Neural cell (in vitro differentiated cells): ENCODE data around the gene C5orf24.

Experiments
- CTCF ChIP-seq: fragments of 450-650 bp; IDR thresholded peaks from 2 replicates; pipeline ENCODE4 v1.5.1; 2014; ENCODE audit warnings: antibody characterized with exemption, mild to moderate bottlenecking, moderate library complexity; ENCODE audit not compliant: poor library complexity, severe bottlenecking
- EP300 ChIP-seq: fragments of 450-650 bp; conservative IDR thresholded peaks from 2 replicates; pipeline ENCODE4 v1.6.1; 2014; ENCODE audit warnings: antibody characterized with exemption, mild to moderate bottlenecking, moderate library complexity; ENCODE audit not compliant: poor library complexity, severe bottlenecking
- EZH2 ChIP-seq: fragments of 200-600, 300-800 bp; shearing (Covaris generic), sonication (generic); IDR thresholded peaks from 2 replicates; pipeline ENCODE4 v1.6.1; 2014; ENCODE audit warnings: antibody characterized with exemption, low read length, borderline replicate concordance, mild to moderate bottlenecking; ENCODE audit not compliant: insufficient read depth, poor library complexity, severe bottlenecking
- MXI1 ChIP-seq: fragments of 450-650 bp; conservative IDR thresholded peaks from 2 replicates; pipeline ENCODE4 v1.6.1; 2014; ENCODE audit warnings: antibody characterized with exemption, mild to moderate bottlenecking; ENCODE audit not compliant: poor library complexity, severe bottlenecking
- POLR2AphosphoS5 ChIP-seq: IDR thresholded peaks from 2 replicates; pipeline ENCODE4 v1.6.1; 2012
- RAD21 ChIP-seq: fragments of 450-650 bp; conservative IDR thresholded peaks from 2 replicates; pipeline ENCODE4 v1.6.1; 2014; ENCODE audit warnings: antibody characterized with exemption, mild to moderate bottlenecking, moderate library complexity
- TAF1 ChIP-seq: IDR thresholded peaks from 2 replicates; pipeline ENCODE4 v1.6.1; 2012; ENCODE audit warnings: low read depth
- TF ChIP-seq, protein P1 (sequence below): IDR thresholded peaks from 2 replicates; pipeline ENCODE4 v1.6.1; 2012; ENCODE audit warnings: borderline replicate concordance

- no peak for TF ChIP-seq CTCF
- no peak for TF ChIP-seq EZH2
- no peak for TF ChIP-seq TAF1
- no peak for TF ChIP-seq POLR2AphosphoS5
- no peak for TF ChIP-seq MXI1
- no peak for TF ChIP-seq RAD21
- no peak for TF ChIP-seq EP300
- TF ChIP-seq, protein P1, sequence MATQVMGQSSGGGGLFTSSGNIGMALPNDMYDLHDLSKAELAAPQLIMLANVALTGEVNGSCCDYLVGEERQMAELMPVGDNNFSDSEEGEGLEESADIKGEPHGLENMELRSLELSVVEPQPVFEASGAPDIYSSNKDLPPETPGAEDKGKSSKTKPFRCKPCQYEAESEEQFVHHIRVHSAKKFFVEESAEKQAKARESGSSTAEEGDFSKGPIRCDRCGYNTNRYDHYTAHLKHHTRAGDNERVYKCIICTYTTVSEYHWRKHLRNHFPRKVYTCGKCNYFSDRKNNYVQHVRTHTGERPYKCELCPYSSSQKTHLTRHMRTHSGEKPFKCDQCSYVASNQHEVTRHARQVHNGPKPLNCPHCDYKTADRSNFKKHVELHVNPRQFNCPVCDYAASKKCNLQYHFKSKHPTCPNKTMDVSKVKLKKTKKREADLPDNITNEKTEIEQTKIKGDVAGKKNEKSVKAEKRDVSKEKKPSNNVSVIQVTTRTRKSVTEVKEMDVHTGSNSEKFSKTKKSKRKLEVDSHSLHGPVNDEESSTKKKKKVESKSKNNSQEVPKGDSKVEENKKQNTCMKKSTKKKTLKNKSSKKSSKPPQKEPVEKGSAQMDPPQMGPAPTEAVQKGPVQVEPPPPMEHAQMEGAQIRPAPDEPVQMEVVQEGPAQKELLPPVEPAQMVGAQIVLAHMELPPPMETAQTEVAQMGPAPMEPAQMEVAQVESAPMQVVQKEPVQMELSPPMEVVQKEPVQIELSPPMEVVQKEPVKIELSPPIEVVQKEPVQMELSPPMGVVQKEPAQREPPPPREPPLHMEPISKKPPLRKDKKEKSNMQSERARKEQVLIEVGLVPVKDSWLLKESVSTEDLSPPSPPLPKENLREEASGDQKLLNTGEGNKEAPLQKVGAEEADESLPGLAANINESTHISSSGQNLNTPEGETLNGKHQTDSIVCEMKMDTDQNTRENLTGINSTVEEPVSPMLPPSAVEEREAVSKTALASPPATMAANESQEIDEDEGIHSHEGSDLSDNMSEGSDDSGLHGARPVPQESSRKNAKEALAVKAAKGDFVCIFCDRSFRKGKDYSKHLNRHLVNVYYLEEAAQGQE, result no peak
Measured at GRCh38 chr5:134902071-134902801, 56.5 kb downstream of the C5orf24 start.
